ENCODE data around the gene FOLR3. TPM values are rescaled to one million over a fixed set of nuclear protein-coding genes. Genes with fewer than 3 reads are reported as not detected.
A peak's percentile ranks its signal among the peaks of the same experiment; 100 is the strongest.
"Not testable (repeated sequence)": the region's sequence is repeated elsewhere in the genome, so short reads cannot be mapped to it uniquely, and the experiment has no call there.

Gene FOLR3
- total RNA-seq, 1 experiment from 2014 or later = 4.5 TPM

- DNase-seq = no peak
- Histone ChIP-seq H3K36me3 (no peaks in the 10 kb centered on the region), H3K4me3 (no peak overlapping the region), H3K27me3 (no peaks in the 10 kb centered on the region), H3K9me3 (no peaks in the 10 kb centered on the region)
These were observed 42.1 kb downstream of the FOLR3 start for GRCh38 chr11:72177656-72178055.

- Histone ChIP-seq H3K4me3 (no peak overlapping the region), H3K36me3 (no peaks in the 10 kb centered on the region), H3K9me3 (no peaks in the 10 kb centered on the region), H3K27me3 (no peaks in the 10 kb centered on the region)
- DNase-seq = no peak
These were observed 43.7 kb downstream of the FOLR3 start for GRCh38 chr11:72179049-72179803.

- no peak for DNase-seq
These were observed 44.4 kb downstream of the FOLR3 start for GRCh38 chr11:72179804-72180396.

GRCh38 chr11:72180892-72181552, 45.5 kb downstream of the FOLR3 start:
- peak; percentile 15 for DNase-seq
- not testable (repeated sequence) for H3K36me3 ChIP-seq

More at GRCh38 chr11:72179804-72180396, 44.4 kb downstream of the FOLR3 start:
- H3K36me3 ChIP-seq = no peaks in the 10 kb centered on the region
- H3K27me3 ChIP-seq = no peaks in the 10 kb centered on the region
- H3K9me3 ChIP-seq = no peaks in the 10 kb centered on the region
- no peak overlapping the region for H3K4me3 ChIP-seq

GRCh38 chr11:72181553-72181958, 46.0 kb downstream of the FOLR3 start:
- H3K9me3 ChIP-seq = not testable (repeated sequence)
- DNase-seq = peak; percentile 35

More at GRCh38 chr11:72180892-72181552, 45.5 kb downstream of the FOLR3 start:
- H3K27me3 ChIP-seq, H3K4me3 ChIP-seq, H3K9me3 ChIP-seq: not testable (repeated sequence)

GRCh38 chr11:72188267-72188666, 52.7 kb downstream of the FOLR3 start:
- no peaks in the 10 kb centered on the region for H3K9me3 ChIP-seq
- H3K27me3 ChIP-seq = no peaks in the 10 kb centered on the region
- H3K4me3 ChIP-seq = no peak overlapping the region
- no peak for DNase-seq
- no peaks in the 10 kb centered on the region for H3K36me3 ChIP-seq

More at GRCh38 chr11:72181553-72181958, 46.0 kb downstream of the FOLR3 start:
- H3K4me3 ChIP-seq, H3K27me3 ChIP-seq, H3K36me3 ChIP-seq: not testable (repeated sequence)

Other genes starting within 250 kb of the FOLR3 start
- gene XNDC1N, start 207.1 kb upstream of the FOLR3 start, total RNA-seq (2014; rRNA removed; shearing (Covaris generic); ENCODE audit: low replicate concordance) = 4.8 and 7.7 TPM in 2 replicates
- 24.2 and 36.2 TPM in 2 replicates for gene RNF121, start 206.7 kb upstream of the FOLR3 start, total RNA-seq (2014; rRNA removed; shearing (Covaris generic); ENCODE audit: low replicate concordance)
- 1.0 TPM in 1 of 2 replicates, not detected in the other for gene IL18BP, start 136.8 kb upstream of the FOLR3 start, total RNA-seq (2014; rRNA removed; shearing (Covaris generic); ENCODE audit: low replicate concordance)
- gene NUMA1, start 55.2 kb upstream of the FOLR3 start, total RNA-seq (2014; rRNA removed; shearing (Covaris generic); ENCODE audit: low replicate concordance) = 104 and 158 TPM in 2 replicates
- 11.6 and 17.4 TPM in 2 replicates for gene LRRC51, start 54.9 kb upstream of the FOLR3 start, total RNA-seq (2014; rRNA removed; shearing (Covaris generic); ENCODE audit: low replicate concordance)
- 89.9 and 130 TPM in 2 replicates for gene LAMTOR1, start 32.4 kb upstream of the FOLR3 start, total RNA-seq (2014; rRNA removed; shearing (Covaris generic); ENCODE audit: low replicate concordance)
- gene TOMT, start 29.8 kb upstream of the FOLR3 start, total RNA-seq (2014; rRNA removed; shearing (Covaris generic); ENCODE audit: low replicate concordance) = not detected in 2 replicates
- 54.0 and 124 TPM in 2 replicates for gene ANAPC15, start 23.0 kb upstream of the FOLR3 start, total RNA-seq (2014; rRNA removed; shearing (Covaris generic); ENCODE audit: low replicate concordance)
- 0.23 and 3.0 TPM in 2 replicates for gene FOLR1, start 56.4 kb downstream of the FOLR3 start, total RNA-seq (2014; rRNA removed; shearing (Covaris generic); ENCODE audit: low replicate concordance)
- gene FOLR2, start 81.1 kb downstream of the FOLR3 start, total RNA-seq (2014; rRNA removed; shearing (Covaris generic); ENCODE audit: low replicate concordance) = not detected in 2 replicates
- 25.6 and 51.8 TPM in 2 replicates for gene INPPL1, start 89.0 kb downstream of the FOLR3 start, total RNA-seq (2014; rRNA removed; shearing (Covaris generic); ENCODE audit: low replicate concordance)
- not detected in 2 replicates for gene PHOX2A, start 108.5 kb downstream of the FOLR3 start, total RNA-seq (2014; rRNA removed; shearing (Covaris generic); ENCODE audit: low replicate concordance)

Measured in MG63 (cell line).